GM12801 (cell line): ENCODE measurements around the gene FBXO8.

ENCODE experiments used
- TF ChIP-seq, protein P1 (sequence below): IDR thresholded peaks from one replicate; pipeline ENCODE4 v1.5.1; 2011; ENCODE audit warnings: control low read depth; ENCODE audit not compliant: insufficient read length; ENCODE audit errors: extremely low read depth

The FBXO8 gene

DNA sequence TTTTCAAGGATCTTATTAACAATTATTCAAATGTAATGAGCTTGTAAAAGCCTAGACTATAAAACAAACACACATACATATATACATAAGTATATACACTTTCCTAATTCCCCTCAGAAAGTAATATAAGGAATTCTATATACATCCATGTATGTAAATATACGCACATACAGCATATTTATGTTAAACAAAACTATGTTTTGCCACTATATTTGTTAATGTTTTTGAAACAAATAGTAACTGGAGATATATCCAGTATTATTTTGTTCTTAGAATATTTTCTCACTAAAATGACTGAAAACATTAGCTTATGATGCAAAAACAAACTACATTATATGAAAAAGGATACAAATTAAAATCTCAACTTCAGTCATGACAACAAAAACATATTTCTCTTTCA lies 85.1 kb downstream of the FBXO8 start:
- TF ChIP-seq, protein P1, sequence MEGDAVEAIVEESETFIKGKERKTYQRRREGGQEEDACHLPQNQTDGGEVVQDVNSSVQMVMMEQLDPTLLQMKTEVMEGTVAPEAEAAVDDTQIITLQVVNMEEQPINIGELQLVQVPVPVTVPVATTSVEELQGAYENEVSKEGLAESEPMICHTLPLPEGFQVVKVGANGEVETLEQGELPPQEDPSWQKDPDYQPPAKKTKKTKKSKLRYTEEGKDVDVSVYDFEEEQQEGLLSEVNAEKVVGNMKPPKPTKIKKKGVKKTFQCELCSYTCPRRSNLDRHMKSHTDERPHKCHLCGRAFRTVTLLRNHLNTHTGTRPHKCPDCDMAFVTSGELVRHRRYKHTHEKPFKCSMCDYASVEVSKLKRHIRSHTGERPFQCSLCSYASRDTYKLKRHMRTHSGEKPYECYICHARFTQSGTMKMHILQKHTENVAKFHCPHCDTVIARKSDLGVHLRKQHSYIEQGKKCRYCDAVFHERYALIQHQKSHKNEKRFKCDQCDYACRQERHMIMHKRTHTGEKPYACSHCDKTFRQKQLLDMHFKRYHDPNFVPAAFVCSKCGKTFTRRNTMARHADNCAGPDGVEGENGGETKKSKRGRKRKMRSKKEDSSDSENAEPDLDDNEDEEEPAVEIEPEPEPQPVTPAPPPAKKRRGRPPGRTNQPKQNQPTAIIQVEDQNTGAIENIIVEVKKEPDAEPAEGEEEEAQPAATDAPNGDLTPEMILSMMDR = no peak

DNA sequence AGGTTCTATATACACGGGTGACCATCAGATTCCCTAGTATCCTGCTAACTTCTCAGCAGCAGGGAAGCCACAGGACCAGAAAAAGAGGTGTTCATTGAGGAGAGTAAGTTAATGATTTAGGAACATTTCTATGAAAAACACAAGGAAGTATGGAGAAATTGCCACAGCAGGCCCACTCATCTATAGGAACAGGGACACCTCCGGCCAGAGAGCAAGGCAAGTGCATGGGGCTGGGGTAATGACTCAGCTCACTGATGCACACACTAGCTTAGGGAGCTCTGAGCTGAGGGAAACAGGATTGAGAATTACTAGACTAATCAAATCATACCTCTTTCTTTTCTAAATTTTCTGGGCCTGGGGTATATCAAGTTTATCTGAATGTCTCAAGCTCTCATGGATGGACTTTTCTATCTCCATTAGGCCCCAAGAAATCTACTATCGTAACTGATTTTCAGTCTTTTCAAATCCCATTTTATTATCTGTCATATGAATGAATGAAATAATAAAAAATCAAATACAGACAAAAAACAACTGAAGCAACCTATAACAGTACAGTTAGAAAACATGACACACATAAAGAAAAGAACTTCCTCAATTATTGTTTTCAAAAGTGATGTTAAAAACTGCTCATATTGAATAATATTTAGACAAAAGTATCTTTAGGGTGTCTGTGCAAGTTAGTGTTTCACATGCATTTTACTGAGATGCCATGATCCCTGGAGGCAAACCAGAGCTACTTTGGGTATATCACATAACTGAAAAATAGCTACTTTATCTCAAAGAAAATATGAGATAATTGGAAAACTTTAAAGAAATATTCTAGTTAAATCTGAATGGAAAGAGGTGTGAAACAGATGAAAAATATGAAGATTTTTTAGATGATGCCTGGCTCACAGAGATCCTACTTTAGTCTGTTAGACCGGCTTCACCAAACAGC lies 89.8 kb downstream of the FBXO8 start:
- TF ChIP-seq, protein P1 = no peak

DNA sequence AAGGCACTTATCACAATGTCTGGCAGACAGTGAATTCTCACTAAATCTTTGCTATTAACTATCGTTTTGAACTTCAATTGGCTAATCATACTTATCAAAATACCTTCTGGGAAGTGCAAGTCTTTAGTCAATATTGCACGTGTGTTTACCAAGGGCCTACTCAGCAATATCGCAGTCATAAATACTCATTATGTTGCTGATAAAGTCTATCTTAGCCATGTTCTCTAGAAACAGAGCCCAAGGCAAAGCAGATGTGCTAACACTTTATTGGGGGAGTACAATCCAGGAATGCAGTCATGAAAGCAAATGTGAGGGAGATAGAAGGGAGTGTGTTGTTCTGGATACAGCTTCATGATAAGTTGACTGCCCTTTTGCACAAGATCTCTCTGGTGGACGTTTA lies 90.5 kb downstream of the FBXO8 start:
- TF ChIP-seq, protein P1 = no peak

DNA sequence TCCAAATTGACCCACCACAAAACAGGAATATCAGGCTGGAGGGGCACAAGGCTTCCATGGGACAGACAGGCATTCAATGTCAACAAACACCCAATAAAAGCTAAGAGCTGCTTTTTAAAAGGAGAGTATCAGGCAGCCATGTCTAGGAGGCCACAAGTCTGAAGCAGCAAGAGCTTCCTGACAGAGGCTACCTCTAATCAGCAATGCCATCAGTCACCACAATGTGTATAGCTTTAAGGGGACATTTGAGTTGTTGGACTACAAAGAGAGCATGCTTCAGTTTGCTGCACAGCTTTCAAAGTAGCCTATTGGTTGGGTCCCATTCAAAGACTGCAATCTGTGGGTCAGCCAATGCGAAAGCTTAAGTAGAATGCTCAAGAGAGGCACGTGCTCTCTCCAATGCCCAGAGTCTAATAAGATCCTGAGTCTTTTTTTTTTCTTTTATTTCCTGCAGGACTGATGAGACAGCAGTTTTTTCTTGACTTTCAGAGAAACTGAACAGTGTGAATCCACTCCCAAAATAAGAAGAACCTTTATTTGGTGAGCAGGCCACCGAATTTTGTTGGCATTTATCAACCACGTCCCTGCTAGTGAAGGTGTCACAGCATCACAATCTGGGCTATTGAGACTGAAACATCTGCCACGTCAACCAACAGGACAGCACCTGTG lies 92.5 kb downstream of the FBXO8 start:
- TF ChIP-seq, protein P1 = no peak

DNA sequence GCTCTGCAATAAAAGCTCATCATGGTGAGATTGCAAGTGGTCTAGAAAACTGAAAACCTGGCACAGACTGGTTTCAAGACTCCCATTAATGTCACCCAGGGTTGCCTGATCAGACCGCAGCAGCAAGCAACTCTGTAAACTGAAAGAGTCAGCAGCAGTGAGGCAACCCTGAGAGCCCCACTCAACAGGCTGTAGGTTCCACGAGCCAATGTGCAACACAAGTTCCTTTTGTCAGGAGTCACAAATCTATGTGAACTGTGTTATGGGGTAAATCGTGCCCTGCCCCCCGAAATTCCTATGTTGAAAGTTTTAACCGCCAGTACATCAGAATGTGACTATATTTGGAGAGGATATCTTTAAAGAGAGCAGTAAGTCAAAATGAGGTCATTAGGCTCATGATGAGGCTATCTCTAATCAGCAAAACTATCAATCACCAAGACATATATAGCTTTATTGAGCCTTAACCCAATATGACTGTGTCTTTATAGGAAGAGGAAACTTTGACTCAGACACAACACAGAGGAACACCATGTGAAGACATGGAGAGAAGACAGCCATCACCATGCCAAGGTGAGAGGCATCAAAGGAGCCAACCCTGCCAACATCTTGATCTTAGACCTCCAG lies 94.0 kb downstream of the FBXO8 start:
- TF ChIP-seq, protein P1 = no peak
